HepG2 (cell line): ENCODE data around the gene LMAN2. TPM values are rescaled to one million over a fixed set of nuclear protein-coding genes. Genes with fewer than 3 reads are reported as not detected.

ENCODE experiments used
- ASH2L ChIP-seq: fragments of 300-600, 200-600 bp; sonication (generic); IDR thresholded peaks from 2 replicates; pipeline ENCODE4 v1.7.0; 2017; ENCODE audit warnings: low read depth, mild to moderate bottlenecking, moderate library complexity, mixed read lengths, low read length; ENCODE audit not compliant: insufficient read length
- CAMTA2 ChIP-seq: sonication (generic); formaldehyde crosslinking; IDR thresholded peaks from 2 replicates; pipeline ENCODE4 v1.4.0; 2020; ENCODE audit warnings: mild to moderate bottlenecking, missing genetic modification reagents, borderline replicate concordance
- CREM ChIP-seq, 2 experiments: sonication (generic) in 1 of 2; formaldehyde crosslinking in 1 of 2; IDR thresholded peaks; 2 replicates each; pipeline versions ENCODE4 v1.4.0 to v1.6.1; 2016 to 2020; ENCODE audit warnings: antibody characterized with exemption in 1 of 2, mild to moderate bottlenecking in 1 of 2, missing genetic modification reagents in 1 of 2
- ELF3 ChIP-seq: IDR thresholded peaks from 2 replicates; pipeline ENCODE4 v1.6.1; 2016; ENCODE audit warnings: missing genetic modification reagents, missing compliant biosample characterization
- EP300 ChIP-seq, 3 experiments: sonication (generic) in 1 of 3; formaldehyde crosslinking in 1 of 3; IDR thresholded peaks; 2 replicates each; pipeline versions ENCODE4 v1.5.1 to v1.6.1; 2011 to 2020; ENCODE audit warnings: low read depth in 2 of 3, low read length in 2 of 3, borderline replicate concordance in 1 of 3, improper control_type of control experiment in 1 of 3, mild to moderate bottlenecking in 1 of 3, missing genetic modification reagents in 1 of 3, moderate library complexity in 1 of 3
- EZH2 ChIP-seq: conservative IDR thresholded peaks from 2 replicates; pipeline ENCODE4 v1.6.1; 2012; ENCODE audit warnings: mild to moderate bottlenecking, low read depth, low read length, moderate library complexity
- FOSL2 ChIP-seq: sonication (generic); formaldehyde crosslinking; IDR thresholded peaks from 2 replicates; pipeline ENCODE4 v1.4.0; 2020; ENCODE audit warnings: missing genetic modification reagents
- KMT2A ChIP-seq: sonication (generic); formaldehyde crosslinking; IDR thresholded peaks from 2 replicates; pipeline ENCODE4 v1.4.0; 2020; ENCODE audit warnings: missing genetic modification reagents
- MED1 ChIP-seq: sonication (generic); formaldehyde crosslinking; IDR thresholded peaks from 2 replicates; pipeline ENCODE4 v1.4.0; 2020; ENCODE audit warnings: missing genetic modification reagents
- MEIS2 ChIP-seq: sonication (generic); formaldehyde crosslinking; IDR thresholded peaks from 2 replicates; pipeline ENCODE4 v1.9.0; 2021; ENCODE audit warnings: mild to moderate bottlenecking, missing genetic modification reagents
- MLX ChIP-seq: IDR thresholded peaks from 2 replicates; pipeline ENCODE4 v1.6.1; 2016
- MZF1 ChIP-seq: sonication (generic); formaldehyde crosslinking; IDR thresholded peaks from 2 replicates; pipeline ENCODE4 v1.8.1; 2023; ENCODE audit warnings: mild to moderate bottlenecking, missing genetic modification reagents, borderline replicate concordance
- PCBP2 ChIP-seq: fragments of 200-400 bp; formaldehyde crosslinking; optimal IDR thresholded peaks from 2 replicates; pipeline ENCODE3; 2018; ENCODE audit warnings: low read length, low read depth; ENCODE audit not compliant: poor library complexity, severe bottlenecking
- PHF21A ChIP-seq: sonication (generic); formaldehyde crosslinking; IDR thresholded peaks from 2 replicates; pipeline ENCODE4 v1.5.0; 2020; ENCODE audit warnings: mild to moderate bottlenecking, missing genetic modification reagents
- PLRG1 ChIP-seq: fragments of 450-650 bp; conservative IDR thresholded peaks from 2 replicates; pipeline ENCODE4 v1.6.1; 2016
- RAD21 ChIP-seq: fragments of 450-650 bp; formaldehyde crosslinking; IDR thresholded peaks from 2 replicates; pipeline ENCODE4 v1.5.0; 2020; ENCODE audit warnings: mild to moderate bottlenecking
- RORA ChIP-seq: sonication (generic); formaldehyde crosslinking; IDR thresholded peaks from 2 replicates; pipeline ENCODE4 v1.5.0; 2020; ENCODE audit warnings: mild to moderate bottlenecking, missing genetic modification reagents, moderate library complexity
- SALL2 ChIP-seq: sonication (generic); formaldehyde crosslinking; IDR thresholded peaks from 2 replicates; pipeline ENCODE4 v1.8.1; 2023; ENCODE audit warnings: mild to moderate bottlenecking, missing genetic modification reagents, inconsistent platforms
- STAG1 ChIP-seq: sonication (generic); formaldehyde crosslinking; IDR thresholded peaks from 2 replicates; pipeline ENCODE4 v1.4.0; 2020; ENCODE audit warnings: missing genetic modification reagents
- TFDP1 ChIP-seq: IDR thresholded peaks from 2 replicates; pipeline ENCODE4 v1.6.1; 2016; ENCODE audit warnings: missing compliant biosample characterization, missing genetic modification reagents, borderline replicate concordance
- ZFP1 ChIP-seq: IDR thresholded peaks from 2 replicates; pipeline ENCODE4 v1.6.1; 2016
- ZFP37 ChIP-seq: sonication (generic); formaldehyde crosslinking; IDR thresholded peaks from 2 replicates; pipeline ENCODE4 v1.4.0; 2020; ENCODE audit warnings: missing genetic modification reagents, borderline replicate concordance
- ZIK1 ChIP-seq: sonication (generic); formaldehyde crosslinking; IDR thresholded peaks from 2 replicates; pipeline ENCODE4 v1.5.0; 2020; ENCODE audit warnings: mild to moderate bottlenecking, low read depth, missing genetic modification reagents, borderline replicate concordance
- ZNF263 ChIP-seq: sonication (generic); formaldehyde crosslinking; IDR thresholded peaks from 2 replicates; pipeline ENCODE4 v1.4.0; 2020; ENCODE audit warnings: missing genetic modification reagents
- ZNF501 ChIP-seq: sonication (generic); formaldehyde crosslinking; IDR thresholded peaks from 2 replicates; pipeline ENCODE4 v1.5.1; 2020; ENCODE audit warnings: mild to moderate bottlenecking, moderate library complexity, missing genetic modification reagents
- ZNF552 ChIP-seq: sonication (generic); formaldehyde crosslinking; IDR thresholded peaks from 2 replicates; pipeline ENCODE4 v1.9.0; 2022; ENCODE audit warnings: missing genetic modification reagents, mild to moderate bottlenecking, borderline replicate concordance
- ZNF557 ChIP-seq: sonication (generic); formaldehyde crosslinking; IDR thresholded peaks from 2 replicates; pipeline ENCODE4 v1.4.0; 2020; ENCODE audit warnings: missing genetic modification reagents
- ZNF570 ChIP-seq: sonication (generic); formaldehyde crosslinking; IDR thresholded peaks from 2 replicates; pipeline ENCODE4 v1.4.0; 2020; ENCODE audit warnings: mild to moderate bottlenecking, missing genetic modification reagents, borderline replicate concordance
- ZNF83 ChIP-seq: sonication (generic); formaldehyde crosslinking; IDR thresholded peaks from 2 replicates; pipeline ENCODE4 v1.4.0; 2020; ENCODE audit warnings: missing genetic modification reagents, mild to moderate bottlenecking, borderline replicate concordance
- ZSCAN9 ChIP-seq: IDR thresholded peaks from 2 replicates; pipeline ENCODE4 v1.6.1; 2016; ENCODE audit warnings: borderline replicate concordance
- polyA plus RNA-seq, 8 experiments: library from polyadenylated mRNA; depleted of rRNA in 3 of 8; stranded (reverse) in 7 of 8; unstranded in 1 of 8; fragments of >200 nt; fragmentation: Illumina TruSeq in 4 of 8; extraction: Trizol in 4 of 8; gene quantifications; 2 replicates each; pipeline versions ENCODE4 v1.2.1 to v1.2.3, GENCODE V29; 2011 to 2016; ENCODE audit warnings: low read depth in 4 of 8, missing spikeins in 1 of 8, mixed read lengths in 1 of 8; ENCODE audit not compliant: insufficient read depth in 1 of 8
- total RNA-seq, 5 experiments: library from RNA; depleted of rRNA; stranded (reverse); fragments of >200 nt; fragmentation: Illumina TruSeq; extraction: Trizol; gene quantifications; 2 replicates each; pipeline ENCODE4 v1.2.3, GENCODE V29; 2016; ENCODE audit warnings: low read depth in 1 of 5

LMAN2 gene
- total and polyA plus RNA-seq, 2 of the 13 experiments (the other 11 are each of a cell fraction or from before 2014, with no cell fraction given): 191 to 197 TPM

- TF ChIP-seq EP300 (IDR thresholded peaks at IDR 0.05; ENCODE audit: low read depth in 2 of 2, low read length in 2 of 2): no peak
- TF ChIP-seq EP300 (CRISPR knock-in tag; IDR thresholded peaks at IDR 0.05; ENCODE audit: borderline replicate concordance): 0 out of 2 replicates have a peak, but pooled peaks have one; percentile 6
- peak; percentile 55; the same call in 1 of the 2 replicates for TF ChIP-seq ZNF263 (CRISPR knock-in tag)
- no peak for TF ChIP-seq MEIS2 (CRISPR knock-in tag)
- TF ChIP-seq ZNF557 (CRISPR knock-in tag): no peak
- peak; percentile 61; the same call in 1 of the 2 replicates for TF ChIP-seq TFDP1
- no peak for TF ChIP-seq ZNF83 (CRISPR knock-in tag)
- peak; percentile 34; the same call in 1 of the 2 replicates for TF ChIP-seq FOSL2 (CRISPR knock-in tag)
- no peak for TF ChIP-seq ZNF552 (CRISPR knock-in tag)
- peak; percentile 55; the same call in 1 of the 2 replicates for TF ChIP-seq ELF3 (CRISPR knock-in tag)
- TF ChIP-seq MZF1 (CRISPR knock-in tag): no peak
- TF ChIP-seq ASH2L: no peak
- TF ChIP-seq ZNF570: no peak
- no peak for TF ChIP-seq RORA (CRISPR knock-in tag)
- no peak for TF ChIP-seq ZIK1 (CRISPR knock-in tag)
- TF ChIP-seq KMT2A (CRISPR knock-in tag): no peak
- TF ChIP-seq CREM (IDR thresholded peaks at IDR 0.05): no peak
- TF ChIP-seq CREM (CRISPR knock-in tag; IDR thresholded peaks at IDR 0.05): no peak
- TF ChIP-seq ZSCAN9: no peak
- TF ChIP-seq MED1: peak; percentile 54; the same call in 1 of the 2 replicates
- no peak for TF ChIP-seq MLX (CRISPR knock-in tag)
- TF ChIP-seq ZFP1: no peak
- no peak for TF ChIP-seq CAMTA2 (CRISPR knock-in tag)
- peak; percentile 94 for TF ChIP-seq RAD21 (CRISPR knock-in tag)
- TF ChIP-seq PHF21A (CRISPR knock-in tag): 0 out of 2 replicates have a peak, but pooled peaks have one; percentile 47
- TF ChIP-seq PCBP2: no peak
- TF ChIP-seq EZH2: no peak
- TF ChIP-seq SALL2 (CRISPR knock-in tag): peak; percentile 27; the same call in 1 of the 2 replicates
- TF ChIP-seq ZNF501 (CRISPR knock-in tag): no peak
- TF ChIP-seq ZFP37 (CRISPR knock-in tag): no peak
- peak; percentile 95 for TF ChIP-seq STAG1 (CRISPR knock-in tag)
- no peak for TF ChIP-seq PLRG1
Measured at GRCh38 chr5:177390363-177391300, 39.2 kb upstream of the LMAN2 start (continued).
